22Rv1 (cell line): ENCODE data around the gene GRM4.

Source experiments
- ZFX ChIP-seq: fragments of 450-650 bp; IDR thresholded peaks from 2 replicates; pipeline ENCODE4 v1.6.1; 2017; ENCODE audit warnings: antibody characterized with exemption, borderline replicate concordance
- TF ChIP-seq, protein P1 (sequence below): fragments of 450-650 bp; IDR thresholded peaks from 2 replicates; pipeline ENCODE4 v1.5.1; 2017; ENCODE audit warnings: mild to moderate bottlenecking

DNA sequence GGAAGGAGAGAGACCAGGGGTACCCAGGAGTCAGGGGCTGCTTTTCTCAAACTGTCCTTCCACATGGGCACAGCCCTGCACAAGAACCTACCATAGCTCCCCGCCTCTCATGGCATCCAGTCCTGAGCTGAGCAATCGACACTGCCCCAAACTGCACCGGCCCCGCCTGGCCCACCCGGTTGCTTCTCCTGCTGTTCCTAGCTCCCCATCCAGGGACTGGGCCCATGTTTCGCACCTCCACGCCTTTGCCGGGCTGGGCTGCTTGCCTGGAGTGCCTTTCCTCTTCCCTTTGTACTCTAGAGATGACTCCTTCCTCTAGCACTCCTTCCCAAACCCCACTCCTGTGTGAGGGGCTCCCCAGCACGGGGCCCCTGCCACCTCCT, 123.0 kb downstream of the GRM4 start:
- TF ChIP-seq, protein P1, sequence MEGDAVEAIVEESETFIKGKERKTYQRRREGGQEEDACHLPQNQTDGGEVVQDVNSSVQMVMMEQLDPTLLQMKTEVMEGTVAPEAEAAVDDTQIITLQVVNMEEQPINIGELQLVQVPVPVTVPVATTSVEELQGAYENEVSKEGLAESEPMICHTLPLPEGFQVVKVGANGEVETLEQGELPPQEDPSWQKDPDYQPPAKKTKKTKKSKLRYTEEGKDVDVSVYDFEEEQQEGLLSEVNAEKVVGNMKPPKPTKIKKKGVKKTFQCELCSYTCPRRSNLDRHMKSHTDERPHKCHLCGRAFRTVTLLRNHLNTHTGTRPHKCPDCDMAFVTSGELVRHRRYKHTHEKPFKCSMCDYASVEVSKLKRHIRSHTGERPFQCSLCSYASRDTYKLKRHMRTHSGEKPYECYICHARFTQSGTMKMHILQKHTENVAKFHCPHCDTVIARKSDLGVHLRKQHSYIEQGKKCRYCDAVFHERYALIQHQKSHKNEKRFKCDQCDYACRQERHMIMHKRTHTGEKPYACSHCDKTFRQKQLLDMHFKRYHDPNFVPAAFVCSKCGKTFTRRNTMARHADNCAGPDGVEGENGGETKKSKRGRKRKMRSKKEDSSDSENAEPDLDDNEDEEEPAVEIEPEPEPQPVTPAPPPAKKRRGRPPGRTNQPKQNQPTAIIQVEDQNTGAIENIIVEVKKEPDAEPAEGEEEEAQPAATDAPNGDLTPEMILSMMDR, result no peak
- TF ChIP-seq ZFX, result no peak
